ENCODE data around the gene UTP3.
"Not testable (repeated sequence)": the region's sequence is repeated elsewhere in the genome, so short reads cannot be mapped to it uniquely, and the experiment has no call there.

UTP3 gene

GRCh38 chr4:70728091-70728490 is 39.8 kb downstream of the UTP3 start:
- no peak overlapping the region for H3K4me3 ChIP-seq (ENCODE audit: low read length)
- H3K9ac ChIP-seq (ENCODE audit: low read length), result no peak overlapping the region

GRCh38 chr4:70732878-70733277 is 44.5 kb downstream of the UTP3 start:
- H3K9ac ChIP-seq (ENCODE audit: low read length); H3K27ac ChIP-seq (ENCODE audit: low read depth, low read length); H3K27me3 ChIP-seq (ENCODE audit: control insufficient read depth, insufficient read depth, low read length); H3K4me3 ChIP-seq (ENCODE audit: low read length); H3K36me3 ChIP-seq (ENCODE audit: control insufficient read depth, insufficient read depth, low read length); H3K4me1 ChIP-seq (ENCODE audit: control insufficient read depth, insufficient read depth, low read length): not testable (repeated sequence)

More at GRCh38 chr4:70728091-70728490, 39.8 kb downstream of the UTP3 start:
- H3K36me3 ChIP-seq (ENCODE audit: control insufficient read depth, insufficient read depth, low read length), result peaks cover 3% of the 10 kb centered on the region
- no peaks in the 10 kb centered on the region for H3K27me3 ChIP-seq (ENCODE audit: control insufficient read depth, insufficient read depth, low read length)
- no peak overlapping the region for H3K27ac ChIP-seq (ENCODE audit: low read depth, low read length)
- no peaks in the 10 kb centered on the region for H3K4me1 ChIP-seq (ENCODE audit: control insufficient read depth, insufficient read depth, low read length)

DNA sequence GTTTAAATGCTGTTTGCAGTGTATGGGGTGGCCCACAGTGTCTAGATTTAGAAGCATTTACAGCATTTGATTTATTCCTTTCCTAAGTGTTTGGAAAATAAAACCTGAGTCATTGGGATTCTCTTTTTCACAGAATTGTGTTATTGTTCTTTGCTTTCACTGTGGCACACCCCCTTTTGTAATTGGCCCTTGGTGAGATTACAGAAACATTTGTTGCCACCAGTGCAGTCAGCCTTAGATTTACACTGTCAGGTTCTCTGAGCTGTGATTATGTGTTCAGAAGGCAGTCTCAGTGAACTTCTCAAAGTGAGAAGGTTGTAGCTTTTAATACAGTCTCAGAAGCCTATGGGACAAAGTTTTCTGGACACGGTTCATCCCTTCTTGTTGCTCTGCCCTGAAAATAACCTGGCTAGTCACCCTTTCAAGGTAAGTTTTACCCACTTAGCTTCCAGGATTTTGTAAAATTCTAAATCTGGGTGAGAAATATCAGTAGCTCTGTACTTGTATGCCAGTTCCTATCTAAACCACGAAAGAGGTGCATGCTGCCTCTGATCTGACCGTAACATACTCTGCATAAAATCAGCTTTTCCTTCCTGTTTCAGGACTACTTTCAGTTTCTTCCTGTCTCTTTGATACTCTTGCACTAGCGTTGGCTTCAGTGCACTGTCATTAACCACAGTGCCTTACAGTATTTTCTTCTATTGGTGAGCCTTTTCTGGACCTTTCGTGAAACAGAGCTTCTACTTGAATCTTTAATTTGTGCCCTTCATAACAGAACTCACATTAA is 46.0 kb downstream of the UTP3 start:
- peak overlapping the region; percentile 65 for H3K4me3 ChIP-seq (ENCODE audit: low read length)
- peaks cover 4% of the 10 kb centered on the region for H3K4me1 ChIP-seq (ENCODE audit: control insufficient read depth, insufficient read depth, low read length)
- peaks cover 2% of the 10 kb centered on the region for H3K36me3 ChIP-seq (ENCODE audit: control insufficient read depth, insufficient read depth, low read length)
- peak overlapping the region; percentile 64 for H3K27ac ChIP-seq (ENCODE audit: low read depth, low read length)
- no peak overlapping the region for H3K9ac ChIP-seq (ENCODE audit: low read length)
- no peaks in the 10 kb centered on the region for H3K27me3 ChIP-seq (ENCODE audit: control insufficient read depth, insufficient read depth, low read length)

GRCh38 chr4:70734971-70735370 is 46.6 kb downstream of the UTP3 start:
- H3K27ac ChIP-seq (ENCODE audit: low read depth, low read length), result peak overlapping the region; percentile 64
- H3K4me3 ChIP-seq (ENCODE audit: low read length), result peak overlapping the region; percentile 65
- no peak overlapping the region for H3K9ac ChIP-seq (ENCODE audit: low read length)
- H3K36me3 ChIP-seq (ENCODE audit: control insufficient read depth, insufficient read depth, low read length), result peaks cover 2% of the 10 kb centered on the region
- H3K4me1 ChIP-seq (ENCODE audit: control insufficient read depth, insufficient read depth, low read length), result peaks cover 4% of the 10 kb centered on the region
- no peaks in the 10 kb centered on the region for H3K27me3 ChIP-seq (ENCODE audit: control insufficient read depth, insufficient read depth, low read length)

DNA sequence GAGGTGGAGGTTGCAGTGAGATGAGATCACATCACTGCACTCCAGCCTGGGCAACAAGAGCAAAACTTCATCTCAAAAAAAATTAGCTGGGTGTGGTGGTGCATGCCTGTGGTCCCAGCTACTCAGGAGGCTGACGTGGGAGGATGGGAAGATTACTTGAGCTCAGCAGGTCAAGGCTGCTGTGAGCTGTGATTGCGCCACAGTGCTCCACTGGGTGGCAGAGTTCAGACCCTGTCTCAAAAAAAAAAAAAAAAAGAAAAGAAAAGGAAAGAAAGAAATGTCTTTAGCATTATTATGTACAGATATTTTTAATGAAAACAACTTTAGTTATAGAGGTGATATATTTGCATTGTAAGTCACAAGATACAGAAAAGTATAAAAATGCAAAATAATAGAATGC is 47.6 kb downstream of the UTP3 start:
- H3K4me1 ChIP-seq (ENCODE audit: control insufficient read depth, insufficient read depth, low read length); H3K9ac ChIP-seq (ENCODE audit: low read length); H3K36me3 ChIP-seq (ENCODE audit: control insufficient read depth, insufficient read depth, low read length); H3K27me3 ChIP-seq (ENCODE audit: control insufficient read depth, insufficient read depth, low read length); H3K4me3 ChIP-seq (ENCODE audit: low read length); H3K27ac ChIP-seq (ENCODE audit: low read depth, low read length): not testable (repeated sequence)

DNA sequence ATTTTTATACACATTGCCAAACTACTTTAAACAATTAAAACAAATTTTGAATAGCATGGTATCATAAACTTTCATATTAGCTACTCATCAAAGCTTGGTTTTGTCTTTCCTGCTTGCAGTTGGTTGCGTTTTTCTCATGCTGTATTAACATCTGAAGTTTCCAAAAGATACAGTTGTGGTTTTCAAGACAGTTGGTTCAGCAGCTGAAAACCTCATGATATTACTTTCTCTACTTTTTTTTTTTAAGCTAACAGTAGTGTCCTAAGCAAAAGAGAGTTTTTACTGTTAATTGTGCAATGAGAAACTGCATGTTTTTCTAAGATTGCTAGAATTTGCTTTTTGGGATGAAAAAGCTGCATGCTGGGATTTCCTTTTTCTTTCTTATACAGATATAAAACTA is 48.7 kb downstream of the UTP3 start:
- no peak overlapping the region for H3K9ac ChIP-seq (ENCODE audit: low read length)
- H3K27me3 ChIP-seq (ENCODE audit: control insufficient read depth, insufficient read depth, low read length), result no peaks in the 10 kb centered on the region
- no peak overlapping the region for H3K4me3 ChIP-seq (ENCODE audit: low read length)
- peaks cover 4% of the 10 kb centered on the region for H3K4me1 ChIP-seq (ENCODE audit: control insufficient read depth, insufficient read depth, low read length)
- no peak overlapping the region for H3K27ac ChIP-seq (ENCODE audit: low read depth, low read length)
- peaks cover 2% of the 10 kb centered on the region for H3K36me3 ChIP-seq (ENCODE audit: control insufficient read depth, insufficient read depth, low read length)

DNA sequence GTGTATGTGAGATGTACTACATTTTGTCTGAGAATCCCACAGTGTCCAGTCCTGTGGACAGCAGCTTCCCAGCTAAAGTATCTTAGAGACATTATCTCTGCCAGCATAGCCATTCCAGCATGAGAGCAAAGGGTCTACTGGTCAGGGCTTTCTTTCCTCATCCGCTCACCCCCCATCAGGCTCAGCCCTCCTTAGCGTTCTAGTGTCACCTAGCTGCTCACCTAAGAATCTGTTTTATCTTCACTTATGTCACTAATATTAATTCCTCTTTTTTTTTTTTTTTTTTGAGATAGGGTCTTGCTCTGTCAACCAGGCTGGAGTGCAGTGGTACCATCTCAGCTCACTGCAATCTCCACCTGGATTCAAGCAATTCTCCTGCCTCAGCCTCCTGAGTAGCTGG is 49.1 kb downstream of the UTP3 start:
- no peak overlapping the region for H3K4me3 ChIP-seq (ENCODE audit: low read length)
- peaks cover 4% of the 10 kb centered on the region for H3K4me1 ChIP-seq (ENCODE audit: control insufficient read depth, insufficient read depth, low read length)
- H3K9ac ChIP-seq (ENCODE audit: low read length), result no peak overlapping the region
- H3K27me3 ChIP-seq (ENCODE audit: control insufficient read depth, insufficient read depth, low read length), result no peaks in the 10 kb centered on the region
- H3K36me3 ChIP-seq (ENCODE audit: control insufficient read depth, insufficient read depth, low read length), result peaks cover 2% of the 10 kb centered on the region
- H3K27ac ChIP-seq (ENCODE audit: low read depth, low read length), result no peak overlapping the region

DNA sequence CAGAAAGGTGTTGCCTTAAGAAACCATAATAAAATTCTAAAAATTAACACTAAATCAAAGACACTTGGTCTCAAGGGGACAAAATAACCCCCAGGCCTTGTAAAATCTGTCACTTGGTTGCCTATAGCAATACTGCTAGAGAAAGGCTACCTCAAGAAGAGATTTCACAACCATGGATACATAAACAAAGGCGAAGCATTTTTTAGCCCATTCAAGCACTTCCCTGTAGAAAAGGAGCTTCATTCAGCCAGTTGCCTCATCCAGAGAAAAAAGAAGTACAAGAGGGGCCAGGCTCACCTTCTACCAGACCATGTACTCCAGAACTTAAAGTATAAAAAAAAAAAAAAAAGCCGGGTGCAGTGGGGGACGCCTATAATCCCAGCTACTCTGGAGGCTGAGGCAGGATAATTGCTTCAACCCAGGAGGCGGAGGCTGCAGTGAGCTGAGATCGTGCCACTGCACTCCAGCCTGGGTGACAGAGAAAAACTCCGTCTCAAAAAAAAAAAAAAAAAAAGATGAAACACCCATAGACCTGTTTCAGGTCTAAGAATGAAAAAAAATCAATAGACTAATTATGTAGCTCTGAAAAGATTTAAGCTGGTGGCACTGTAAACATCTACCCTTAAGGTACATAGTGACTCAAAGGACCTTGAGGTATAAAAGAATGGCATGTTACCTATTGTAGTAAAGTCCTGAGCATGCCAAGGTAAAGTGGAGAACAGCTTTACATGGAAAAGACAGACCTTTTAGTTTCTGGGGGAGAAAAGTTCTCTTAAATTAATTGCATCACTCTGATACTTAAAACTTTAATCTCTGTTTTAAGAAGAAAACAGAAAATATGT is 51.4 kb downstream of the UTP3 start:
- Histone ChIP-seq H3K4me1 (ENCODE audit: control insufficient read depth, insufficient read depth, low read length) (peaks cover 4% of the 10 kb centered on the region), H3K27ac (ENCODE audit: low read depth, low read length) (no peak overlapping the region), H3K36me3 (ENCODE audit: control insufficient read depth, insufficient read depth, low read length) (peaks cover 2% of the 10 kb centered on the region), H3K9ac (ENCODE audit: low read length) (no peak overlapping the region), H3K27me3 (ENCODE audit: control insufficient read depth, insufficient read depth, low read length) (no peaks in the 10 kb centered on the region), H3K4me3 (ENCODE audit: low read length) (no peak overlapping the region)

Data from rectal smooth muscle tissue (tissue), 1 donor.